ENCODE measurements around the gene ARHGAP4.

ARHGAP4 gene

DNA sequence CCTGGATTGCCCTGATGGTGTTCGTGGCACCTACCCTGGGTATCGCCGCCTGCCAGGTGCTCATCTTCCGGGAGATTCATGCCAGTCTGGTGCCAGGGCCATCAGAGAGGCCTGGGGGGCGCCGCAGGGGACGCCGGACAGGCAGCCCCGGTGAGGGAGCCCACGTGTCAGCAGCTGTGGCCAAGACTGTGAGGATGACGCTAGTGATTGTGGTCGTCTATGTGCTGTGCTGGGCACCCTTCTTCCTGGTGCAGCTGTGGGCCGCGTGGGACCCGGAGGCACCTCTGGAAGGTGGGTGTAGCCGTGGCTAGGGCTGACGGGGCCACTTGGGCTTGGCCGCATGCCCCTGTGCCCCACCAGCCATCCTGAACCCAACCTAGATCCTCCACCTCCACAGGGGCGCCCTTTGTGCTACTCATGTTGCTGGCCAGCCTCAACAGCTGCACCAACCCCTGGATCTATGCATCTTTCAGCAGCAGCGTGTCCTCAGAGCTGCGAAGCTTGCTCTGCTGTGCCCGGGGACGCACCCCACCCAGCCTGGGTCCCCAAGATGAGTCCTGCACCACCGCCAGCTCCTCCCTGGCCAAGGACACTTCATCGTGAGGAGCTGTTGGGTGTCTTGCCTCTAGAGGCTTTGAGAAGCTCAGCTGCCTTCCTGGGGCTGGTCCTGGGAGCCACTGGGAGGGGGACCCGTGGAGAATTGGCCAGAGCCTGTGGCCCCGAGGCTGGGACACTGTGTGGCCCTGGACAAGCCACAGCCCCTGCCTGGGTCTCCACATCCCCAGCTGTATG lies 19.7 kb downstream of the ARHGAP4 start:
- no peak for DNase-seq
- Histone ChIP-seq H3K36me3 (replicated peaks) (no peaks in the 10 kb centered on the region), H3K27me3 (replicated peaks) (no peaks in the 10 kb centered on the region), H3K27ac (no peak overlapping the region), H3K4me3 (ENCODE audit: low read depth, low read length) (no peak overlapping the region)
- TF ChIP-seq, protein P1, sequence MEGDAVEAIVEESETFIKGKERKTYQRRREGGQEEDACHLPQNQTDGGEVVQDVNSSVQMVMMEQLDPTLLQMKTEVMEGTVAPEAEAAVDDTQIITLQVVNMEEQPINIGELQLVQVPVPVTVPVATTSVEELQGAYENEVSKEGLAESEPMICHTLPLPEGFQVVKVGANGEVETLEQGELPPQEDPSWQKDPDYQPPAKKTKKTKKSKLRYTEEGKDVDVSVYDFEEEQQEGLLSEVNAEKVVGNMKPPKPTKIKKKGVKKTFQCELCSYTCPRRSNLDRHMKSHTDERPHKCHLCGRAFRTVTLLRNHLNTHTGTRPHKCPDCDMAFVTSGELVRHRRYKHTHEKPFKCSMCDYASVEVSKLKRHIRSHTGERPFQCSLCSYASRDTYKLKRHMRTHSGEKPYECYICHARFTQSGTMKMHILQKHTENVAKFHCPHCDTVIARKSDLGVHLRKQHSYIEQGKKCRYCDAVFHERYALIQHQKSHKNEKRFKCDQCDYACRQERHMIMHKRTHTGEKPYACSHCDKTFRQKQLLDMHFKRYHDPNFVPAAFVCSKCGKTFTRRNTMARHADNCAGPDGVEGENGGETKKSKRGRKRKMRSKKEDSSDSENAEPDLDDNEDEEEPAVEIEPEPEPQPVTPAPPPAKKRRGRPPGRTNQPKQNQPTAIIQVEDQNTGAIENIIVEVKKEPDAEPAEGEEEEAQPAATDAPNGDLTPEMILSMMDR (IDR thresholded peaks at IDR 0.05; ENCODE audit: low read depth, low read length, missing control alignments): no peak
- in situ Hi-C loops (cut with HindIII; ENCODE audit: low pct_ligation_motif_present, low sequenced_read_pairs): no loop called here

GRCh38 chrX:153905481-153906095 lies 20.5 kb downstream of the ARHGAP4 start:
- H3K36me3 ChIP-seq (replicated peaks): no peaks in the 10 kb centered on the region
- H3K27ac ChIP-seq: no peak overlapping the region
- in situ Hi-C loops (cut with HindIII; ENCODE audit: low pct_ligation_motif_present, low sequenced_read_pairs): no loop called here
- TF ChIP-seq, protein P1 (IDR thresholded peaks at IDR 0.05; ENCODE audit: low read depth, low read length, missing control alignments): no peak
- H3K27me3 ChIP-seq (replicated peaks): no peaks in the 10 kb centered on the region
- no peak overlapping the region for H3K4me3 ChIP-seq (ENCODE audit: low read depth, low read length)
- DNase-seq: no peak

DNA sequence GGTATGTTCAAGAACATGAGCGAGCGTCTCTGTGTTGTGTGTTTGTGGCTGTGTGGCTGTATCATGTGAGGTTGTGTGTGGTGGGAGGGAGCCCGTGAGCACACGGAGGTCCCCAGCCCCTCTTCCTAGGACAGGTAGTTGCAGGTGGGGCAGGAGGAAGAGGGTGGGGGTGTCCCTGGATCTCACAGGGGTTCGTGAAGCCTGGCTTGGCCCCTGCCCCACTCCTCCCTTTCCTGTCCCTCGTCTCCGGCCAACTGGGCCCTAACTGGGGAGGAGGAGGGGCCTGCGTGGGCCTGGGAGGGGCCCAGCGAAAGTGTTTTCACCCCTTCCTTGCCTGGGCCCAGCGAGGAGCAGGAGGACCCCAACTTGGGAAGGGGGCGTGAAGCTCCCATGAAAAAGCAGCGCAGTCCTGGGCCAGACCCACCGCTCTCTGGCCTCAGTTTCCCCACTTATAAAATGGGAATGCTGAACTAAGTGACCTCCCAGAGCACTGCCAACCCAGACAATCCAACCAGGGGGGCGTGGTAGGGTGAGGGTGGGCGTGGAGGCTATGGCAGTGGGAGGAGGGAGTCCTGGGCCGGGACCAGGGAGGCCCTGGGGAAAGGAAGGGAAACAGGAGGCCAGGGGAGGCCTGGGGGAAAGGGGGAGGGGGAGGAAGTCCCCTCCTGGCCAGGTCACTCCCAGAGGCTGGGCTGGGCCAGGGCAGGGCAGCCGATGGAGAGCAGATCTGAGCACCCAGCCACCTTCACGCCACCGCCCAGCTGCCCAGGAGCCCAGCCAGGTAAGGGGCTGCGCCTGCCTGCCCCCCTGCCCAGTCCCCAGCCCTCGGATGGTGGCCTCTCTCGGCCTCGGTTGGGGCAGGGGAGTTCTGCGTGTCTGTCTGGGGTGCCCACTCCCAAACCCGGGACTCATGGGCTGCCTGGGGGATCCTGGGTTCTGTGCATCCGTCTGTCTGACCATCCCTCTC lies 21.8 kb downstream of the ARHGAP4 start, which contains the start of gene AVPR2:
Gene AVPR2 (plus strand): TSS at position 683 of the 967 bp plus-strand sequence. CDS start 473 bp downstream, outside the sequence.
- TF ChIP-seq, protein P1 (IDR thresholded peaks at IDR 0.05; ENCODE audit: low read depth, low read length, missing control alignments): no peak
- H3K4me3 ChIP-seq (ENCODE audit: low read depth, low read length): no peak within 1 kb of the TSS
- no peaks in the 10 kb centered on the region for H3K36me3 ChIP-seq (replicated peaks)
- H3K27ac ChIP-seq: no peak within 1 kb of the TSS
- H3K27me3 ChIP-seq (replicated peaks): no peaks in the 10 kb centered on the region
- no peak for DNase-seq
- in situ Hi-C loops (cut with HindIII; ENCODE audit: low pct_ligation_motif_present, low sequenced_read_pairs): no loop called here

GRCh38 chrX:153903238-153903980 lies 22.7 kb downstream of the ARHGAP4 start:
- in situ Hi-C loops (cut with HindIII; ENCODE audit: low pct_ligation_motif_present, low sequenced_read_pairs): no loop called here
- DNase-seq: no peak
- Histone ChIP-seq H3K36me3 (replicated peaks) (no peaks in the 10 kb centered on the region), H3K27ac (no peak overlapping the region), H3K27me3 (replicated peaks) (no peaks in the 10 kb centered on the region), H3K4me3 (ENCODE audit: low read depth, low read length) (no peak overlapping the region)
- TF ChIP-seq, protein P1 (IDR thresholded peaks at IDR 0.05; ENCODE audit: low read depth, low read length, missing control alignments): no peak

DNA sequence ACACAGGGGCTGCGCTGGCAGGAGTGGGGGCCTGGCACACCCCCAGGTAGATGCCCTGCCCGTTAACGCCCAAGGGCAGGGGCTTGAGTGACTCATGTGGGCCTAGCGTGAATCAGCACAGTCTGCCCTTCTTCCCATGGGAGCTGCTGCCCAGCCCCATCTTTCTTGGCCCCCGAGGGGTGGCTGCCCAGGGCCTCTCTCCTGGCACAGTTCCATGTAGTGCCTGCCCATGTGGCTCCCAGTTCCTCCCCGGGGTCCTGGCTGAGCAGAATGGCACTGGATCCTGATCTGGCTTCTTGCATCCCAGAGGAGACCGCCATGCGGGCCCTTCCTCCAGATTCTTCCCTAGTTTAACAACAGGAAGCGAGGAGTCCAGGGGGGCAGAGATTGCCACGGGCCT lies 23.7 kb downstream of the ARHGAP4 start:
- Histone ChIP-seq H3K27me3 (replicated peaks) (no peaks in the 10 kb centered on the region), H3K27ac (no peak overlapping the region), H3K36me3 (replicated peaks) (no peaks in the 10 kb centered on the region), H3K4me3 (ENCODE audit: low read depth, low read length) (no peak overlapping the region)
- DNase-seq: no peak
- in situ Hi-C loops (cut with HindIII; ENCODE audit: low pct_ligation_motif_present, low sequenced_read_pairs): no loop called here
- TF ChIP-seq, protein P1 (IDR thresholded peaks at IDR 0.05; ENCODE audit: low read depth, low read length, missing control alignments): no peak
